HepG2 (cell line): ENCODE results near the gene ZNF428. TPM values are rescaled to one million over a fixed set of nuclear protein-coding genes. Genes with fewer than 3 reads are reported as not detected.

Source experiments
- ATAC-seq: fragments of 200-7000 bp; cut with Tn5 transposase; 3 replicates; pipeline ENCODE4 v1.9.1; 2020; ENCODE audit warnings: mild to moderate bottlenecking, moderate library complexity
- BruUV-seq: library from RNA; stranded (reverse); fragments of 400-500 nt; replicated peaks from 2 replicates; lab custom pipeline; 2021; lab: Mats Ljungman, UMichigan
- CTCF ChIA-PET: fragments of 300-600 bp; formaldehyde crosslinking; extraction: SDS; loops from one replicate; lab custom pipeline; 2021; ENCODE audit warnings: low total read pairs, inconsistent platforms, low intra/inter-chr PET ratio; lab: Yijun Ruan, JAX
- POLR2A ChIA-PET: fragments of 350-600 bp; sonication (Branson Sonifier 250); formaldehyde crosslinking; loops from one replicate; lab custom pipeline; 2020; ENCODE audit warnings: antibody characterized with exemption, inconsistent platforms; lab: Yijun Ruan, JAX
- DNase-seq: peaks from one replicate; pipeline ENCODE4 v3.0.0-alpha.2; 2015; ENCODE audit warnings: low spot score
- FAIRE-seq: peaks from 3 replicates; lab custom pipeline; 2011; peaks lifted over from hg19 to GRCh38; lab: Jason Lieb, UNC
- H2AFZ ChIP-seq: one replicate; pipeline ENCODE4 v1.6.1; 2011; ENCODE audit warnings: low read length, inconsistent platforms
- H3K27ac ChIP-seq: fragments of 300-600 bp; 3 replicates; pipeline ENCODE4 v1.8.0; 2011; ENCODE audit warnings: mixed run types, mild to moderate bottlenecking, mixed read lengths, low read length, inconsistent platforms; ENCODE audit not compliant: insufficient read depth; ENCODE audit errors: extremely low read length
- H3K27me3 ChIP-seq, 2 experiments: fragments of 200-600 bp in 1 of 2; 2 replicates in 1 of 2; 3 replicates in 1 of 2; pipeline versions ENCODE4 v1.6.0 to v1.8.0; 2011; ENCODE audit warnings: low read length in 2 of 2, mild to moderate bottlenecking in 2 of 2, moderate library complexity in 2 of 2, inconsistent platforms in 1 of 2; ENCODE audit not compliant: insufficient read depth in 2 of 2, control insufficient read depth in 1 of 2
- H3K36me3 ChIP-seq, 2 experiments: fragments of 200-600 bp in 1 of 2; replicated peaks in 1 of 2; 2 replicates in 1 of 2; 3 replicates in 1 of 2; pipeline versions ENCODE4 v1.5.1 to v1.8.0; 2011; ENCODE audit warnings: low read length in 2 of 2, inconsistent platforms in 1 of 2; ENCODE audit not compliant: insufficient read depth in 2 of 2, control insufficient read depth in 1 of 2
- H3K4me1 ChIP-seq: 2 replicates; pipeline ENCODE4 v1.5.1; 2012; ENCODE audit warnings: low read length, inconsistent platforms; ENCODE audit not compliant: insufficient read depth
- H3K4me2 ChIP-seq: 2 replicates; pipeline ENCODE4 v1.6.0; 2011; ENCODE audit warnings: low read depth, low read length, inconsistent platforms
- H3K4me3 ChIP-seq, 3 experiments: fragments of 200-600 bp in 1 of 3; sonication (generic), shearing (Covaris generic) in 1 of 3; replicated peaks in 1 of 3; 2 replicates each; pipeline ENCODE4 v1.5.1; 2011 to 2016; ENCODE audit warnings: low read length in 3 of 3, inconsistent platforms in 2 of 3, low read depth in 2 of 3, mild to moderate bottlenecking in 2 of 3, control low read depth in 1 of 3, mixed read lengths in 1 of 3; ENCODE audit not compliant: insufficient read depth in 1 of 3
- H3K79me2 ChIP-seq: one replicate; pipeline ENCODE4 v1.6.1; 2011; ENCODE audit warnings: low read length, inconsistent platforms; ENCODE audit not compliant: insufficient read depth
- H3K9ac ChIP-seq: 2 replicates; pipeline ENCODE4 v1.6.0; 2011; ENCODE audit warnings: mild to moderate bottlenecking, low read depth, low read length, inconsistent platforms; ENCODE audit not compliant: insufficient read depth
- H3K9me3 ChIP-seq: 2 replicates; pipeline ENCODE4 v1.5.1; 2012; ENCODE audit warnings: mild to moderate bottlenecking, low read length
- H4K20me1 ChIP-seq: 2 replicates; pipeline ENCODE4 v1.6.0; 2011; ENCODE audit warnings: inconsistent platforms, mild to moderate bottlenecking, low read length, moderate library complexity; ENCODE audit not compliant: insufficient read depth
- BORCS8-MEF2B ChIP-seq: sonication (generic); formaldehyde crosslinking; IDR thresholded peaks from 2 replicates; pipeline ENCODE4 v1.8.0; 2022; ENCODE audit warnings: mild to moderate bottlenecking, missing genetic modification reagents
- CEBPG ChIP-seq: IDR thresholded peaks from 2 replicates; pipeline ENCODE4 v1.6.1; 2016
- HNF1B ChIP-seq: sonication (generic); formaldehyde crosslinking; IDR thresholded peaks from 2 replicates; pipeline ENCODE4 v1.5.1; 2020; ENCODE audit warnings: mild to moderate bottlenecking, moderate library complexity, missing genetic modification reagents
- MTA1 ChIP-seq: sonication (generic); formaldehyde crosslinking; IDR thresholded peaks from 2 replicates; pipeline ENCODE4 v1.4.0; 2020; ENCODE audit warnings: missing genetic modification reagents, mild to moderate bottlenecking, borderline replicate concordance
- NCOR1 ChIP-seq: fragments of 200-600 bp; sonication (generic); IDR thresholded peaks from 2 replicates; pipeline ENCODE4 v1.7.0; 2017; ENCODE audit warnings: antibody characterized with exemption, low read length, borderline replicate concordance
- NFIB ChIP-seq: sonication (generic); formaldehyde crosslinking; IDR thresholded peaks from 2 replicates; pipeline ENCODE4 v1.9.0; 2021; ENCODE audit warnings: missing genetic modification reagents, mild to moderate bottlenecking, borderline replicate concordance
- NR2C2 ChIP-seq: sonication (generic); formaldehyde crosslinking; IDR thresholded peaks from 2 replicates; pipeline ENCODE4 v1.4.0; 2020; ENCODE audit warnings: missing genetic modification reagents, mild to moderate bottlenecking, moderate library complexity, borderline replicate concordance
- TEF ChIP-seq: sonication (generic); formaldehyde crosslinking; IDR thresholded peaks from 2 replicates; pipeline ENCODE4 v1.5.0; 2020; ENCODE audit warnings: missing genetic modification reagents
- ZNF160 ChIP-seq: sonication (generic); formaldehyde crosslinking; IDR thresholded peaks from 2 replicates; pipeline ENCODE4 v1.8.0; 2022; ENCODE audit warnings: mild to moderate bottlenecking, inconsistent platforms, missing genetic modification reagents
- ZNF292 ChIP-seq: sonication (generic); formaldehyde crosslinking; IDR thresholded peaks from 2 replicates; pipeline ENCODE4 v1.8.1; 2022; ENCODE audit warnings: mild to moderate bottlenecking, low read depth, missing genetic modification reagents, borderline replicate concordance
- ZNF335 ChIP-seq: sonication (generic); formaldehyde crosslinking; IDR thresholded peaks from 2 replicates; pipeline ENCODE4 v1.4.0; 2020; ENCODE audit warnings: missing genetic modification reagents
- ZNF564 ChIP-seq: sonication (generic); formaldehyde crosslinking; IDR thresholded peaks from 2 replicates; pipeline ENCODE4 v1.8.1; 2023; ENCODE audit warnings: mild to moderate bottlenecking, missing genetic modification reagents
- ZNF629 ChIP-seq: sonication (generic); formaldehyde crosslinking; conservative IDR thresholded peaks from 2 replicates; pipeline ENCODE4 v1.5.0; 2020; ENCODE audit warnings: missing genetic modification reagents
- WGBS: methylation state at CpG from one replicate; pipeline ENCODE4 v1.1.6; 2017; ENCODE audit warnings: low lambda C conversion rate; 5-methylcytosine and 5-hydroxymethylcytosine counted together
- in situ Hi-C: cut with HindIII; loops from 2 replicates; pipeline ENCODE4 v1.10.0; 2017; ENCODE audit warnings: low pct_unique_long_range_greater_than_20kb; ENCODE audit not compliant: extremely low pct_ligation_motif_present
- intact Hi-C: fragments of 100-400 bp; cut with micrococcal nuclease; formaldehyde crosslinking; loops from one replicate; pipeline ENCODE4 v1.10.0; 2022; ENCODE audit not compliant: unreplicated experiment
- polyA plus RNA-seq, 8 experiments: library from polyadenylated mRNA; depleted of rRNA in 3 of 8; stranded (reverse) in 7 of 8; unstranded in 1 of 8; fragments of >200 nt; fragmentation: Illumina TruSeq in 4 of 8; extraction: Trizol in 4 of 8; gene quantifications; 2 replicates each; pipeline versions ENCODE4 v1.2.1 to v1.2.3, GENCODE V29; 2011 to 2016; ENCODE audit warnings: low read depth in 4 of 8, missing spikeins in 1 of 8, mixed read lengths in 1 of 8; ENCODE audit not compliant: insufficient read depth in 1 of 8
- total RNA-seq, 5 experiments: library from RNA; depleted of rRNA; stranded (reverse); fragments of >200 nt; fragmentation: Illumina TruSeq; extraction: Trizol; gene quantifications; 2 replicates each; pipeline ENCODE4 v1.2.3, GENCODE V29; 2016; ENCODE audit warnings: low read depth in 1 of 5

The ZNF428 gene
- total and polyA plus RNA-seq, 2 of the 13 experiments (the other 11 are each of a cell fraction or from before 2014, with no cell fraction given), result 10.4 to 26.9 TPM

GRCh38 chr19:43582495-43582894 lies 36.9 kb downstream of the ZNF428 start:
- BruUV-seq, result no TSS peak

GRCh38 chr19:43581467-43581866 lies 38.0 kb downstream of the ZNF428 start:
- CTCF ChIA-PET, result no interaction called here
- WGBS, result 46% methylated on average over 7 of the region's 7 CpGs
- Histone ChIP-seq H3K79me2 (no peaks in the 10 kb centered on the region), H2AFZ (no peak overlapping the region), H3K4me2 (no peak overlapping the region), H4K20me1 (no peaks in the 10 kb centered on the region), H3K36me3 (no peaks in the 10 kb centered on the region), H3K9ac (no peak overlapping the region), H3K4me3 (no peak overlapping the region), H3K4me1 (peaks cover 16% of the 10 kb centered on the region), H3K9me3 (no peaks in the 10 kb centered on the region), H3K27me3 (no peaks in the 10 kb centered on the region), H3K27ac (no peak overlapping the region)
- POLR2A ChIA-PET, result no interaction called here
- in situ Hi-C loops (no loop called here), intact Hi-C loops (no loop called here)
- no peak for FAIRE-seq
- no TSS peak for BruUV-seq
- no peak for DNase-seq
- no peak for ATAC-seq
- TF ChIP-seq ZNF564 (CRISPR knock-in tag) (no peak), NR2C2 (CRISPR knock-in tag) (no peak), ZNF160 (CRISPR knock-in tag) (no peak), NCOR1 (no peak), MTA1 (CRISPR knock-in tag) (no peak), NFIB (CRISPR knock-in tag) (no peak), HNF1B (no peak), TEF (CRISPR knock-in tag) (no peak), ZNF292 (CRISPR knock-in tag) (no peak), ZNF335 (CRISPR knock-in tag) (no peak), BORCS8-MEF2B (no peak)

More at GRCh38 chr19:43582495-43582894, 36.9 kb downstream of the ZNF428 start:
- intact Hi-C loops (no loop called here), in situ Hi-C loops (no loop called here)
- no peak overlapping the region for H3K9ac ChIP-seq
- no peaks in the 10 kb centered on the region for H3K9me3 ChIP-seq
- no peak overlapping the region for H3K27ac ChIP-seq
- ChIA-PET POLR2A (no interaction called here), CTCF (no interaction called here)
- H3K4me3 ChIP-seq, result no peak overlapping the region
- DNase-seq (no peak), FAIRE-seq (no peak), ATAC-seq (no peak)
- no peak for TF ChIP-seq CEBPG (CRISPR knock-in tag)
- peak; percentile 76 for TF ChIP-seq ZNF629 (CRISPR knock-in tag)
- 85% methylated on average over 2 of the region's 2 CpGs for WGBS
- no peaks in the 10 kb centered on the region for H3K79me2 ChIP-seq
- no peaks in the 10 kb centered on the region for H4K20me1 ChIP-seq
- no peak overlapping the region for H3K4me2 ChIP-seq
- H3K4me1 ChIP-seq, result peaks cover 15% of the 10 kb centered on the region
- H3K27me3 ChIP-seq, result no peaks in the 10 kb centered on the region
- H3K36me3 ChIP-seq, result no peaks in the 10 kb centered on the region
- H2AFZ ChIP-seq, result no peak overlapping the region
